Measurements from ENCODE around the gene UPK1B. TPM values are rescaled to one million over a fixed set of nuclear protein-coding genes. Genes with fewer than 3 reads are reported as not detected.
"Not testable (repeated sequence)": the region's sequence is repeated elsewhere in the genome, so short reads cannot be mapped to it uniquely, and the experiment has no call there.

UPK1B gene
- total RNA-seq (2012; rRNA removed): 0.44 TPM in 1 of 2 replicates, not detected in the other

- Histone ChIP-seq H3K27me3 (ENCODE audit: control insufficient read depth, insufficient read depth, low read length) (peaks cover 3% of the 10 kb centered on the region), H3K4me1 (ENCODE audit: control insufficient read depth, insufficient read depth, low read length) (peaks cover 14% of the 10 kb centered on the region), H3K4me2 (ENCODE audit: low read length) (no peak within 1 kb of the TSS), H3K36me3 (ENCODE audit: insufficient read depth, low read length) (no peaks in the 10 kb centered on the region), H3K9ac (ENCODE audit: low read depth, low read length) (no peak within 1 kb of the TSS), H3K4me3 (ENCODE audit: low read length) (no peak within 1 kb of the TSS), H3K9me3 (replicated peaks; ENCODE audit: low read length) (no peaks in the 10 kb centered on the region)
Observed at GRCh38 chr3:119173325-119173724, at the start of gene UPK1B. Gene UPK1B (plus strand): TSS chr3:119173598. CDS start chr3:119186742, 13,144 bp downstream.

DNA sequence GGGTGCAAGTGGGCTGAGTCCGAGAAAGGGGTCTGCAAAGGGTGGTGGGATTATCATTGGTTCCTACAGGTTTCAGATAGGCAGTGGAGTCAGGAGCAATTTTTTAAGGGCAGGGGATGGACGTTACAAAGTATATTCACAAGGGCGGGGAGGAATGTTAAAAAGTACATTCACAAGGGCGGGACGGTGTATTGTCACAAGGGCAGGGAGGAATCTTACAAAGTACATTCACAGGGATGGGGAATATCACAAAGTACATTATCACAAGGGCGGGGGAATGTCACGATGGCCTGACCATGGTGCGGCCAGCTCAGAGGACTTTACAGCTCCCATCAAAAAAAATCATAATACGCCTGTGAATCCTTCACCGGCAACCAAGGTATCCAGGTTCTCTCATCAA, 48.1 kb upstream of the UPK1B start:
- no peaks in the 10 kb centered on the region for H3K27me3 ChIP-seq (ENCODE audit: control insufficient read depth, insufficient read depth, low read length)
- H3K9ac ChIP-seq (ENCODE audit: low read depth, low read length): no peak overlapping the region
- H3K4me3 ChIP-seq (ENCODE audit: low read length): no peak overlapping the region
- no peak overlapping the region for H3K4me2 ChIP-seq (ENCODE audit: low read length)
- H3K36me3 ChIP-seq (ENCODE audit: insufficient read depth, low read length): no peaks in the 10 kb centered on the region
- no peaks in the 10 kb centered on the region for H3K4me1 ChIP-seq (ENCODE audit: control insufficient read depth, insufficient read depth, low read length)
- H3K9me3 ChIP-seq (replicated peaks; ENCODE audit: low read length): no peaks in the 10 kb centered on the region

DNA sequence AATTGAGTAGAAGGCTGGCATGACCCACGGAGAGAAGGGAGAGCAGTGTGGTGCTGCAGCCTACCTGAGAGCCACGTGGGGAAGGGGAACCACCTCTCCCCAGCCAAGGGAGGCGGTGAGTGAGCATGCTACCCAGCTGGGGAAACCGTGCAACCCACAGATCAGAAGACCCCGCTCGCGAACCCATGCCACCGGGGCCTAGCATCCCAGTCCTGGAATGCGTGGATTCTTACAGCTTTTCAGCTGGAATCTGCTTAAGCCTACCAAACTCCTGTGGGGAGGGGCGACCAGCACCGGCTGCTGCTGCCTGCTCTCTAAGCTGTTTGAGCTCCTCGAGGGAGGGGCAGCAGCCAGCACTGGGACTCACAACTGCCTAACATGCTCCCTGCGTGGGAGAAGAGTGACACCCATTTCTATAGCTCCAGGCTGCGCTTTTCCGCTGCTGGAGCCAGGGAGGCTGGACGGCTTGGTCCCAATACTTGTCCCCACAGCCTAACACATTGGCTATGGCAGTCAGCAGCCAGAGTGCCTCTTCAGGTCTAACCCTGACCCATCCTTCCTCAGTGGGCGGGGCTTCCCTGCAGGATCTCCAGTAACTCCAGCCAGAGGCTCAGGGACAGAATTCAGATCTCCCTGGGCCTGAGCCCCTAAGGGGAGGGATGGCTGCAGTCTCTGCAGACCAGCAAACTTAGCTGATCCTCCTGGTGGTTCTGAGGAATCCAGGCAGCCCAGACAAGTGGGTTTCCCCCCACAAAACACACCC, 47.5 kb upstream of the UPK1B start:
- Histone ChIP-seq H3K4me1 (ENCODE audit: control insufficient read depth, insufficient read depth, low read length) (no peaks in the 10 kb centered on the region), H3K9me3 (replicated peaks; ENCODE audit: low read length) (no peaks in the 10 kb centered on the region), H3K4me3 (ENCODE audit: low read length) (no peak overlapping the region), H3K27me3 (ENCODE audit: control insufficient read depth, insufficient read depth, low read length) (no peaks in the 10 kb centered on the region), H3K4me2 (ENCODE audit: low read length) (no peak overlapping the region), H3K9ac (ENCODE audit: low read depth, low read length) (no peak overlapping the region), H3K36me3 (ENCODE audit: insufficient read depth, low read length) (no peaks in the 10 kb centered on the region)

- not testable (repeated sequence) for H3K4me2 ChIP-seq (ENCODE audit: low read length); H3K4me1 ChIP-seq (ENCODE audit: control insufficient read depth, insufficient read depth, low read length); H3K9me3 ChIP-seq (replicated peaks; ENCODE audit: low read length); H3K9ac ChIP-seq (ENCODE audit: low read depth, low read length); H3K27me3 ChIP-seq (ENCODE audit: control insufficient read depth, insufficient read depth, low read length); H3K4me3 ChIP-seq (ENCODE audit: low read length); H3K36me3 ChIP-seq (ENCODE audit: insufficient read depth, low read length)
Observed at GRCh38 chr3:119130291-119130690, 43.1 kb upstream of the UPK1B start.

DNA sequence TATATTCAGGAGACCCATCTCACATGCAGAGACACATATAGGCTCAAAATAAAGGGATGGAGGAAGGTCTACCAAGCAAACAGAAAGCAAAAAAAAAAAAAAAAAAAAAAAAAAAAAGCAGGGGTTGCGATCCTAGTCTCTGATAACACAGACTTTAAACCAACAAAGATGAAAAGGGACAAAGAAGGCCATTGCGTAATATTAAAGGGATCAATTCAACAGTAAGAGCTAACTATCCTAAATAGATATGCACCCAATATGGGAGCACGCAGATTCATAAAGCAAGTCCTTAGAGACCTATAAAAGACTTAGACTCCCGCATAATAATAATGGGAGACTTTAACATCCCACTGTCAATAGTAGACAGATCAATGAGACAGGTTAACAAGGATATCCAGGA, 41.1 kb upstream of the UPK1B start:
- H3K36me3 ChIP-seq (ENCODE audit: insufficient read depth, low read length); H3K4me2 ChIP-seq (ENCODE audit: low read length); H3K27me3 ChIP-seq (ENCODE audit: control insufficient read depth, insufficient read depth, low read length); H3K4me3 ChIP-seq (ENCODE audit: low read length); H3K4me1 ChIP-seq (ENCODE audit: control insufficient read depth, insufficient read depth, low read length); H3K9ac ChIP-seq (ENCODE audit: low read depth, low read length); H3K9me3 ChIP-seq (replicated peaks; ENCODE audit: low read length): not testable (repeated sequence)

DNA sequence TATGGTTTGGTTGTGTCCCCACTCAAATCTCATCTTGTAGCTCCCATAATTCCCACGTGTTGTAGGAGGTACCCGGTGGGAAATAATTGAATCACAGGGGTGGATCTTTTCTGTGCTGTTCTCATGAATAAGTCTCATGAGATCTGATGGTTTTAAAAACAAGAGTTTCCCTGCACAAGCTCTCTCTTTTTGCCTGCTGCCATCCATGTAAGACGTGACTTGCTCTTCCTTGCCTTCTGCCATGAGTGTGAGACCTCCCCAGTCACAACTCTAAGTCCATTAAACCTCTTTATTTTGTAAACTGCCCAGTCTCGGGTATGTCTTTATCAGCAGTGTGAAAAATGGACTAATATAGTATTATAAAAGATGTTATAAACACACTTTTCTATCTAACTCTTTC, 34.0 kb upstream of the UPK1B start:
- not testable (repeated sequence) for H3K36me3 ChIP-seq (ENCODE audit: insufficient read depth, low read length); H3K4me1 ChIP-seq (ENCODE audit: control insufficient read depth, insufficient read depth, low read length); H3K27me3 ChIP-seq (ENCODE audit: control insufficient read depth, insufficient read depth, low read length); H3K4me2 ChIP-seq (ENCODE audit: low read length); H3K9ac ChIP-seq (ENCODE audit: low read depth, low read length); H3K4me3 ChIP-seq (ENCODE audit: low read length); H3K9me3 ChIP-seq (replicated peaks; ENCODE audit: low read length)

GRCh38 chr3:119140466-119140865, 32.9 kb upstream of the UPK1B start:
- Histone ChIP-seq H3K9ac (ENCODE audit: low read depth, low read length) (no peak overlapping the region), H3K9me3 (replicated peaks; ENCODE audit: low read length) (no peaks in the 10 kb centered on the region), H3K36me3 (ENCODE audit: insufficient read depth, low read length) (no peaks in the 10 kb centered on the region), H3K4me3 (ENCODE audit: low read length) (no peak overlapping the region), H3K4me2 (ENCODE audit: low read length) (no peak overlapping the region), H3K4me1 (ENCODE audit: control insufficient read depth, insufficient read depth, low read length) (no peaks in the 10 kb centered on the region), H3K27me3 (ENCODE audit: control insufficient read depth, insufficient read depth, low read length) (no peaks in the 10 kb centered on the region)

DNA sequence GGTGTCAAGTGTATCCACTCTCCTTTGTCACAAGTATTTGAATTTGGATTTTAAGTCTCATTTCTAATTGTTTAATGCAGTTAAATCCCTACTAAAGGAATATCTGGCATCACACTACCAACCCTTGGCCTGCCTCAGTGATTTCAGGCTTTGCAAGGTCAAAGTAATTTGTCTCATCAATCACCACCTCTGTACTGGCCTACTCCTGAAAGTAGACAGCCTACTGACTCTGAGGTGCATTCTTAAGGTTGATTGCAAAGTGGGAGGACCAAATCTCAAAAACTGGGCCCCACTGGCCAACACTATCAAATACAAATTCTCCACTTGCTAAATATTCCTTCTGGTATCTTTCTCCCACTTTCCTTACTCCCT, 28.3 kb upstream of the UPK1B start:
- H3K4me2 ChIP-seq (ENCODE audit: low read length): no peak overlapping the region
- H3K9ac ChIP-seq (ENCODE audit: low read depth, low read length): no peak overlapping the region
- no peaks in the 10 kb centered on the region for H3K36me3 ChIP-seq (ENCODE audit: insufficient read depth, low read length)
- H3K27me3 ChIP-seq (ENCODE audit: control insufficient read depth, insufficient read depth, low read length): no peaks in the 10 kb centered on the region
- H3K9me3 ChIP-seq (replicated peaks; ENCODE audit: low read length): no peaks in the 10 kb centered on the region
- peaks cover 10% of the 10 kb centered on the region for H3K4me1 ChIP-seq (ENCODE audit: control insufficient read depth, insufficient read depth, low read length)
- no peak overlapping the region for H3K4me3 ChIP-seq (ENCODE audit: low read length)

DNA sequence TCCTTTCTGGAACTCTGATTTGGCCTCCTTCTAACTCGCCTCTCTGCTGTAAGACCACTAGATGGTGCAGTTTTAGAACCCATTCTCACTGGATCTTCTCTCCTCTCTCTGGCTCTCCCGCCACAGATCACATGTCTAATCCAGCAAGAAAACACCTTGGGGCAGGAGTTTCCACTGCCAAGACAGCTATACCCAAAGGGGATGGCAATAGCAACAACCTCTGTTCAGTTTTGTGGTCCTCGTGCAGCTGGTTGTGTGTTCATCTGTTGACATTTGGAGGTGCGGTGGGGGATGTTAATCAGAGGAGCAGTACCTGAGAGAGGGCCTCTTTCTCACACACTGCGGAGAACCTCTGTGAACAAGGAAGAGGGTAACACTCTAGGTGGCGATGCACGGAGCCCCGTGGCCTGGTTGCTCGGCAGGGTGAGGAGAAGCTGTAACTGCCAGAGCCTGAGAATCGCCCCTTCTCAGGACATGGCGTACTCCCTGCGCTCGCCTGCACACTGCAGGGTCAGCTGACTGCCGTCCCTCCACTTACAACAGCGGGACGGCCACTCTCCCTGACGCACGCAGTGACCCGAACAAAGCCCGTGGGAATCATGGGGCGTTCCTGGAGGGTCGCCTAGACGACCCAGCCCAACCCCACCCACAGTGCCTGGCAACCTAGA, 27.8 kb upstream of the UPK1B start, which contains the start of gene TEX55:
Gene TEX55, plus strand, starts transcription at position 666 of the 668 bp plus-strand sequence. CDS start 25 bp downstream, outside the sequence.
- Histone ChIP-seq H3K27me3 (ENCODE audit: control insufficient read depth, insufficient read depth, low read length) (no peaks in the 10 kb centered on the region), H3K4me3 (ENCODE audit: low read length) (no peak within 1 kb of the TSS), H3K9me3 (replicated peaks; ENCODE audit: low read length) (no peaks in the 10 kb centered on the region), H3K9ac (ENCODE audit: low read depth, low read length) (no peak within 1 kb of the TSS), H3K4me1 (ENCODE audit: control insufficient read depth, insufficient read depth, low read length) (peaks cover 10% of the 10 kb centered on the region), H3K36me3 (ENCODE audit: insufficient read depth, low read length) (no peaks in the 10 kb centered on the region), H3K4me2 (ENCODE audit: low read length) (no peak within 1 kb of the TSS)

DNA sequence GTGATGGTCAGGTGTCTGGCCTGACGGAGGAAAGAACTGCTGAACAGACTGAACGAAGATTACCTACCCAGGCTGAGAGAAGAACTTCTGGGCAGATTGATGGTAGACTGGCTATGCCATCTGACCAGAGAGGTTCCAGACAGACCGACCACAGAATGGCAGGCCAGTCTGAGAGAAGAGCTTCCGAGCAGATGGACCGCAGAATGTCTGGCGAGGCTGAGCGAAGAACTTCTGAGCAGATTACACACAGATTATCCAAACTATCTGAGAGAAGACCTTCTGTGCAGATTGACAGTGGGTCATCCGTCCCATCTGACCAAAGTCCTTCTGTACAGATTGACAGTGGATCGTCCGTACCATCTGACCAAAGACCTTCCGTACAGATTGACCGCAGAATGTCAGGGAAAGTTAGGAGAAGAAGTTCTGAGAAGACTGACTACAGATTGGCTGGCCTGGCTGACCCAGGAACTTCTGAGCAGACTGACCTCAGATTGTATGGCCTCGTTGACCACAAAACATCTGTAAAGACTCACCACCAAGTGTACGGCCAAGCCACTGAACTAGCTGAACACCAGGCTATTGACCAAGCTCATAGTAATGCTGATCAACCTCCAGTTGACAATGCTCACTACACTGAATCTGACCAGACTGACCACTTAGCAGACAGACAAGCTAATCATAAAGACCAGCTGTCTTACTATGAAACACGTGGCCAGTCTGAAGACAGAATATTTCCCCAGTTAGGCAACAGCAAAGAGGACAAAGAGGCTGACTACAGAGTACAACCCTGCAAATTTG, 26.6 kb upstream of the UPK1B start:
- H3K4me1 ChIP-seq (ENCODE audit: control insufficient read depth, insufficient read depth, low read length): peaks cover 10% of the 10 kb centered on the region
- H3K9me3 ChIP-seq (replicated peaks; ENCODE audit: low read length): no peaks in the 10 kb centered on the region
- H3K4me2 ChIP-seq (ENCODE audit: low read length): no peak overlapping the region
- H3K36me3 ChIP-seq (ENCODE audit: insufficient read depth, low read length): no peaks in the 10 kb centered on the region
- H3K9ac ChIP-seq (ENCODE audit: low read depth, low read length): no peak overlapping the region
- H3K4me3 ChIP-seq (ENCODE audit: low read length): no peak overlapping the region
- no peaks in the 10 kb centered on the region for H3K27me3 ChIP-seq (ENCODE audit: control insufficient read depth, insufficient read depth, low read length)

DNA sequence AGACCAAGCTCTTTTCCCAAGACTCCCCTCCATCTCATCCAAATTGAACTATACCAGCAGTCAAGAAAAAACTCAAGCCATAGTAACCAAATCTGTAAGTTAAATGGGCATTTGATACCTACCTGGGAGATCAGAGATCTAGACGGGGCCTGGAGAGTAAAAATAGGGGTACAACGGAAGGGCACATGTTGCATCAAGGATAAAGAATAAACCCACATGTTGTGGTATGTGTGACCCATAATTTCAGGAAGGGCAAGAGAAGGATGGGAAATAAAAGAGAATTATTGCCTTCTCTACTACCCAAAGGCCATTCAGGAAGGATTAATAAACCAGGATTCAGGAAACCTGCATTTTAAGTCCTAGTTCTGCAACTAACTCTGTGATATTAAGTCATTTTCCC, 25.9 kb upstream of the UPK1B start:
- Histone ChIP-seq H3K9ac (ENCODE audit: low read depth, low read length) (no peak overlapping the region), H3K9me3 (replicated peaks; ENCODE audit: low read length) (no peaks in the 10 kb centered on the region), H3K36me3 (ENCODE audit: insufficient read depth, low read length) (no peaks in the 10 kb centered on the region), H3K4me3 (ENCODE audit: low read length) (no peak overlapping the region), H3K4me2 (ENCODE audit: low read length) (no peak overlapping the region), H3K4me1 (ENCODE audit: control insufficient read depth, insufficient read depth, low read length) (peaks cover 10% of the 10 kb centered on the region), H3K27me3 (ENCODE audit: control insufficient read depth, insufficient read depth, low read length) (no peaks in the 10 kb centered on the region)
